NCI-H187 (cell line): ENCODE results near the gene HELB.

Experiments
- DNase-seq, 2 experiments: peaks; one replicate each; lab custom pipeline; 2025; lab: John Stamatoyannopoulos, UW

HELB gene

GRCh38 chr12:66365718-66366490, 63.6 kb downstream of the HELB start:
- no peak for DNase-seq

GRCh38 chr12:66367015-66367667, 64.8 kb downstream of the HELB start:
- no peak for DNase-seq

DNA sequence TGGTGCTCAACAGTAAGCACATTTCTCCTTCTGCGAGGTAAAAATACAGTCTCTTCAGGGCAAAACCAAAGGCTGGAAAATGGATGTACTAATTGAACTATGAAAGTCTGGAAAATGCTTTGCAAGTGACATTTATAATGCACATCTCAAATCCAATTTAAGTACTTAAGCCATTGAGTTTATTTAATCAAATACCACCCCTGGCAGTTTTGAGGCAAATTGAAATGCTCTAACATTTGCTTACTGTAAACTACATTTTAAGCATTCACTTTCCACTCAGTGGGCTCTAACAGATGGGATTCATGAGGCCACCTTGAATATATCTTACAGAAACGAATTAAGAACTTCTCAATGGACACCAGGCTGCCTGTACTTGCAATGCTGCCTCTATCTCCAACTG, 69.7 kb downstream of the HELB start:
- DNase-seq, result no peak

- DNase-seq, result no peak
These were observed 73.3 kb downstream of the HELB start for GRCh38 chr12:66375560-66375959.

DNA sequence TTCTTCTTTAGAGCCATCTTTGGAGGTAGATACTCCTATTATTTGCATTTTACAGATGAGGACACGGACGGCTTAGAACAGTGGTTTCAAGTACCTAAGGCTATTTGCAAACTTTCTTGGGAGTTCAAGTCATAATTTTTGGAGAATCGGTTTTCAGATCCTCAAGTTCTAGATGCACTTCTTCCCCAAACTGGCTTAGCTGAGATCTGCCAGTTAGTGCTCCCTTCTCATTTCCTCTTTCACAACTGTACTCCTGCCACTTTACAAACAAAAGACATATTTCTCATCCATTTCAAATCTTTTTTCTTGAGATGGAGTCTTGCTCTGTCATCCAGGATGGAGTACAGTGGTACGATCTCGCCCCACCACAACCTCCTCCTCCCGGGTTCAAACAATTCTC, 77.3 kb downstream of the HELB start:
- no peak for DNase-seq

- DNase-seq, result no peak
These were observed 78.7 kb downstream of the HELB start for GRCh38 chr12:66380769-66381535.

DNA sequence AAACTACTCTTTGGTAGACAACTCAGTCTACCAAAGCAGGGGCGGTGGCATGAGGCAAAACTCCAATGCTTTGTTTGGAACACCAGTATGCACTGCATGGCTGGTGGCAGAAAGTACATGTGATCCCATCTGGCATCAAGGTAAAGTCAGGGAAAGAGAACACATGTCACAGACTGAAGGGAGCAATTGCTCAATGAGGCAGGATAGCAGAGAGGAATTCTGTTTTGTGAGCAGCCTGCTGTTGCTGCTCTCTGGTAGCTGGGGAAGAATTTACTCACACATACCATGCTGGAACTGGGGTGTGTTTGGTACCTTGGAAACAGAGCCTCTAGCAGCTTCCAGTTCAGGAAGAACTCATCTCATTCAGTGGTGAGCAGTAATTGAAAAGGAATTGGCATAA, 84.8 kb downstream of the HELB start:
- DNase-seq, result no peak
